GM21619 (cell line): ENCODE data around the gene QDPR.
"Not testable (repeated sequence)": the region's sequence is repeated elsewhere in the genome, so short reads cannot be mapped to it uniquely, and the experiment has no call there.

Source experiments
- ATAC-seq: cut with Tn5 transposase; IDR thresholded peaks from one replicate; pipeline ENCODE4 v1.9.1; 2021; ENCODE audit not compliant: unreplicated experiment

The QDPR gene

DNA sequence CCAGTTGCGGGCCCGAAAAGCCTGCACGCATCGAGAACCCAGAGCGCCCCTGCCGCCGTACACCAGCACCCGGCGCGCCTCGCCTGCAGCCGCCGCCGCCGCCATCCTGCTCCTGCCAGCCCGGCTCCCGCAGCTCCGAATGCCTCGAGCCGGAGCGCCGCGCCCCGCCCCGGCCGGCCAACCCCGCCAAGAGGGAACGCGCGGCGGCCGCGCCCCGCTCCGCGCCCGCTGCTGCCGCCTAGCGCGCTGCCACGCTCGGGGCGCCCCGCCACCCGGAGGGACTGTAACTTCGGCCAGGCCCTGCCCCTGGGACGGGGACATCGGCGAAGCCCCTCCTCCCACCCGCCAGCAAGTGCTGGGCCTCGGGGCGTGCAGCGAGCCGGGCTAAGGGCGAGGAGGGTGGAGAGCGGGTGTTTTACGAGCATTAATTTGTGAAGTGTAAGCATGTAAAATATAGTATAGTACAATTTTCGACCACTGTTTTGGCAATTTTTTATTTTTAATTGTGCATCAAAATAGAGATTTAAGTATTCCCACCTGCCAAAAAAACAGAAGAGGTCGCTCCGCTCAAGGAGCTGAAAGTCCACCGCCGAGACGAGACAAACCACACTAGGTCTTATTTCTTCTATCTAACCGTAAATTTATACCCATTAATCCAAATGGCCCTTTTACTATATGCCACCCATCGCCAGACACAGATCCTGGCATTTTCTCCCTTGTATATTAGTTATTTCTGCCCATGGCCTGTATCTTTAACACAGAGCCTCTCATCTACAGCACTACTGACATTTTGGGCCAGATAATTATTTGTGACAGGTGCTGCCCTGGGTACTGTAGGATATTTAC lies at the start of gene QDPR:
QDPR (minus strand) TSS at position 141 of the 846 bp plus-strand sequence; CDS start at position 105, 36 bp downstream.
- peak; percentile 95 for ATAC-seq

DNA sequence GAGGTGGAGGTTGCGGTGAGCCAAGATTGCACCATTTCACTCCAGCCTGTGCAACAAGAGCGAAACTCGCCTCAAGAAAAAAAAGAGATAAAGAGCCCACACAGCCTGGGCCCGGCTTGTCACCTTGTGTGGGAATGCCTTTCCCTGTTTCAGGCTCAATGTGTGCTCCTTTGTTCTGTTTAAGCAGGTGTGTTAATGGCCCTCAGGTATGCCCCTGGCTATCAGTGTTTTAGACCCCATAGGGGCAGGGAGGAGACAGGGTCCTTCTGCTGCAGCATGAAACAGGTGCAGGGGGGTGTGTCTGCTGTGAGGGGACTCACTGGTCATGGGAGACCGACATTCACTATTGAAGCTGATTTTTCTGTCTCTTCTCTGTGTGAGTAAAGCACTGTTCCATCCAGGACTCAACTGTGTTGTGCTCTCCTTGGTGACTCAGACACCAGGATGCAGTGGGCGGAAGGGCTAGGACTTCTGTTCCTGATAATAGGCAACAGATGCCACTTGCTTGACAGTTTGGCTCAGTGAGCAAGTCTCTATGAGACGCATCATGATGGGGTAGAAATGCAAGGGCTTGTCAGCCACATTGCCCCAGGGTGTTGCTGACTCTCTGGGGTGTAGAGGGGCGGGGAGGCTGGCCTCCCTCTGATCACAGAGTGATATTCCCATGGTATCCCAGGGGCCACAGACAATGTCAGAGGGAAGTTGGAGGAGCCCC lies 49.5 kb upstream of the QDPR start:
- no peak for ATAC-seq

DNA sequence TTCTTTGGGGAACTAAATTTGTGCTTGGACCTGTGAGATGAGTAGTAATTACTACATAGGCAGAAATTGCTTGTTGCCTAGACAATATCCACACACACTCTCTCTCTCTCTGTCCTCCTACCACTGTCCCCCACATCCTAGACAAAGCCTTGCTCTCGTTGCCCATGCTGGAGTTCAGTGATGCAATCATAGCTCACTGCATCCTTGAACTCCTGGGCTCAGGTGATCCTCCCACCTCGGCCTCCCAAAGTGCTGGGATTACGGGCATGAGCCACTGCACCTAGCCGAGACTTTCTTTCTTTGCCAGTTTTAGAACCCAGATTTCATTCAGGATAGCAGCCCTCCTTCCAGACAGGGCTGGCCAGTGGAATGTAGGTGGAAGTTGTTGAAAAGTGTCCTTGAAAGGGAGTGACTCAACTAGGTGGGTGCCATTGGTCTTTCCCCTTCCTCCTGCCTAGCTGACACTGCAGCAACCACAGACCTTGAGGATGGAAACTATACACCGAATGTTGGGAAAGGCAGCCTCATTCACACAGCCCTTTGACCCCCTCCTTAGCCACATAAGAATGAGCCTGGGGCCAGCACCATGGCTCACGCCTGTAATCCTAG lies 48.3 kb upstream of the QDPR start:
- ATAC-seq = no peak

GRCh38 chr4:17559709-17560048 lies 47.8 kb upstream of the QDPR start:
- no peak for ATAC-seq

DNA sequence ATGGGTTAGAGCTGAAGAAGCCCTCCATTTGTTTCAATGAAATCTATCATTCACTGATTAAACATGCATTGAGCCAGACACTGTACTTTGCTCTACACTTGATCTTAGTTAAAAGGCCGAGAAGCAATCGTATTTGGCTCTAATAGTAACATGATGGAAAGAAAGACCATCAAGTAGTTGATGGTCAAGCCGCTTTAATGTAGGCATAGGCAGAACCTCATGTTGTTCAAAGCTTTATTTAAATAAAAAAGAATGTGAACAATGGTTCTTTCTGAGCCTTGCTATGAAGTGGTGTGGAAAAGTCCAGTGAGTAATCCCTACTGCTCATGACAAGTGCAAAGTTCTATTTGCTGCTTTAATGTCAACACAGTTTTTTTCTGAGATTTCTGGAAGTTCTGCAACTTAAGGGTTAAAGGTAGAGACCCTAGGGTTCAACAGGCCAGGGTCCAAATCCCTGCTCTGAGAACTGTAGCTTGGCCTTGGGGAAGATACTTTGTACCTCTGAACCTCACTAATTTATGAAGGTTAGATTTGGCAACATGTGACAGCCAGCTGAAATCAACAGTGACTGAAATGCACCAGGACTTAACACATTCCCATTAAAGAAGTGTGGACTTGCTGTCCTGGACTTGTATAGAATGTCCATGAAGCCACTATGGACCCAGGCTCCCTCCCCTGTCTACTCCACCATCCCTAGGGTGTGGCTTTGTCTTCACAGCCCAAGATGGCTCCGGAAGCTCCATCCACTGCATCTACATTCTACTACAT lies 47.2 kb upstream of the QDPR start:
- no peak for ATAC-seq

DNA sequence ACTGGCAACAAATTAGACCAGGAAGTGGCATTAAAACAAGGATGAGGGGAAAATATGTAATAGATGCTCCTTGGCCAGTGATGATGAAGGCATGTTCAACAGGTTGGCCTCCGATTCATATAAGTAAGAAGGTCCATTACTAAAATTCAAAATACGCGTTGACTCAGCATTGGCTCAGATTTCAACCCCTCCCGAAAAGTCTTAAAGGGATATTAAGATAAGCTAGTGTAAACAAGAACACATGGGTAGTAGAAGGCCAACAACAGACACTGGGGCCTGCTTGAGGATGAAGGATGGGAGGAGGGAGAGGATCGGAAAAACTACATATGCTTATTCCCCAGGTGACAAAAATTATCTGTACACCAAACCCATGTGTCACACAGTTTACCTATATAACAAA lies 46.0 kb upstream of the QDPR start:
- ATAC-seq = no peak

DNA sequence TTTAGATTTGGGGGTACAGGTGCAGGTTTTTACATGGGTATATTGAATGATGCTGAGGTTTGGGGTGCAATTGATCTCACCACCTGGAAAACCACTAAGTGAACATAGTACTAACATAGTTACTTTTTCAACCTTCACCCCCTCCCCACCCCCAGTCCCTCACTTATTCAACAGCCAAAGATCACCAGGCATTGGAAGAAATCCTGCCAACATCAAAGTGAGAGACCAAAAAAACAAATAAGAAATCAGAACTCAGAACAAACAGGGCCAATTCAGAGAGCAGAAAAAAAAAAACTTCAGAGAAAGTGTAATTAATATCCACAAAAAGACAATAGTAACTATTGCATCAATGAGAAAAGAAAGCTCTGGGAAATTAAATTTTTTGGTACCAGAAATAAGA lies 44.6 kb upstream of the QDPR start:
- no peak for ATAC-seq

GRCh38 chr4:17554568-17554967 lies 42.7 kb upstream of the QDPR start:
- ATAC-seq = no peak

GRCh38 chr4:17552427-17552826 lies 40.5 kb upstream of the QDPR start:
- ATAC-seq = no peak

DNA sequence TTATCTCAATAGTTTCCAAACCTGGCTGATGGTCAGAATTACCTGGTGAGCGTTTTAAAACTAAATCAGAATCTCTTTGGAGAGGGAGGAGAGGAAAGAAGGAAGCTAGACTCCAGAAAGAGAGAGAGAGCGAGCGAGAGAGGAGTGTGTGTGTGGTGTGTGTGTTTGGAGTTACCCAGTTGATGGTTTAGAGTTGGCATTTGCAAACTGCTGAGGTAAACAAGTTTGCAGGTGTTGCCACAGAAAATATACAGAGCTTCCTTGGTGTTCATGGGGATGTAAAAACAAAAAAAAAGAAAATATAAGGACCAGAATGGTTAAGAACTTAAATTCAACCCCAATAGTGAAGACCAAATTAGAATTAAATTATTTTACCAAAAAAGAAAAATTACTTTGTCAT lies 38.7 kb upstream of the QDPR start:
- ATAC-seq = no peak

- ATAC-seq = no peak
Measured at GRCh38 chr4:17546678-17547077, 34.8 kb upstream of the QDPR start.

DNA sequence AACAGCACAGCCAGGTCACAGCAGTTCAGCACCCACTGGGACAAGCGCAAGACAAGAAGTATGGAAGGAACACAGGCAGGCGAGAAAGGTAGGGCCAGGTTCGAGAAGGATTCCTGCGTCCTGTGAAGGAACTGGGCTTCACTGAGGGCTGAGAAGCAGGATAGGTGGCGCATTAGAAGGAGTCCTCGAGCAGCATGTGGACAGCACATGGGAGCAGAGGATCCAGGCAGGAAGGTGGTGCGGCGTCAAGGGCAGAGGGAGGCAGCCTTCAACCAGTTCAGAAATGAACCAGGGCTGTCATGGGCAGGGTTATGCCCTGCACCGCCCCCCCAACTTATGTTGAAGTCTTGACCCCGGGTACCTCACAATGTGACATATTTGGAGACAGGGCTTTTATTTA lies 34.3 kb upstream of the QDPR start:
- no peak for ATAC-seq

GRCh38 chr4:17545374-17546140 lies 33.7 kb upstream of the QDPR start:
- ATAC-seq = no peak

GRCh38 chr4:17544831-17545234 lies 32.9 kb upstream of the QDPR start:
- no peak for ATAC-seq

GRCh38 chr4:17544205-17544604 lies 32.3 kb upstream of the QDPR start:
- no peak for ATAC-seq

GRCh38 chr4:17537060-17537459 lies 25.2 kb upstream of the QDPR start:
- ATAC-seq = not testable (repeated sequence)

DNA sequence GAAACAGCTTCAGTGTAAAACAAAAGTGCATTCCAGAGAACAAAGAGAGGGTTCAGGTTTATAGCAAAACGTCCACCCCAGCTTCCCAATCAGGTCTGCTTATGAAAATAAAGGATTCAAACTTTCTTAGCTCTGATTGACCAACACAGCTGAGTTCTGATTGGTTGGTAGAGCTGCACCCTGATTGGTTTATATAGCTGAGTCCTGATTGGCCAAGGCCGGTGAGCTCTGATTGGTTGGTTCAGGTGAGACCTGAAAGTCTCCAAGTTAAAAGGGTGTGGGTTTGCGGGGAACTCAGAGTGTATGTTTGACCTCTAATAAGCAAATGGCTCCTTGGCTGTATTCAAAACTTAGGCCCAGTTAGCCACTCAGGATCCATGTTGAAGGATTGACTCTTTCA lies 24.0 kb upstream of the QDPR start:
- no peak for ATAC-seq

- peak; percentile 64 for ATAC-seq
Measured at GRCh38 chr4:17535242-17535641, 23.4 kb upstream of the QDPR start.

DNA sequence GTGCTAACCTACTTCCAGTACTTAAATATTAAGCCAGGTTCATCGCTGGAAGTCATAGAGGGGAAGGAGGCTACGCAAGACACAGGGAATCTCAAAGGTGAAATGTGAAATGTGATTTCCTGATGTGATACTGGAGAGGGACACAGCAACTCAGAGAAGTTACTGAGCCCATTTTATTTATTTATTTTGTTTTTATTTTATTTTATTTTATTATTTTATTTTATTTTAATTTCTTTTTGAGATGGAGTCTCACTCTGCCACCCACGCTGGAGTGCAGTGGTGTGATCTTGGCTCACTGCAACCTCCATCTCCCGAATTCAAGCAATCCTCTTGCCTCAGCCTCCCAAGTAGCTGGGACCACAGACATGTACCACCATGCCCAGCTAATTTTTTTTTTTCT lies 22.8 kb upstream of the QDPR start:
- ATAC-seq = no peak

DNA sequence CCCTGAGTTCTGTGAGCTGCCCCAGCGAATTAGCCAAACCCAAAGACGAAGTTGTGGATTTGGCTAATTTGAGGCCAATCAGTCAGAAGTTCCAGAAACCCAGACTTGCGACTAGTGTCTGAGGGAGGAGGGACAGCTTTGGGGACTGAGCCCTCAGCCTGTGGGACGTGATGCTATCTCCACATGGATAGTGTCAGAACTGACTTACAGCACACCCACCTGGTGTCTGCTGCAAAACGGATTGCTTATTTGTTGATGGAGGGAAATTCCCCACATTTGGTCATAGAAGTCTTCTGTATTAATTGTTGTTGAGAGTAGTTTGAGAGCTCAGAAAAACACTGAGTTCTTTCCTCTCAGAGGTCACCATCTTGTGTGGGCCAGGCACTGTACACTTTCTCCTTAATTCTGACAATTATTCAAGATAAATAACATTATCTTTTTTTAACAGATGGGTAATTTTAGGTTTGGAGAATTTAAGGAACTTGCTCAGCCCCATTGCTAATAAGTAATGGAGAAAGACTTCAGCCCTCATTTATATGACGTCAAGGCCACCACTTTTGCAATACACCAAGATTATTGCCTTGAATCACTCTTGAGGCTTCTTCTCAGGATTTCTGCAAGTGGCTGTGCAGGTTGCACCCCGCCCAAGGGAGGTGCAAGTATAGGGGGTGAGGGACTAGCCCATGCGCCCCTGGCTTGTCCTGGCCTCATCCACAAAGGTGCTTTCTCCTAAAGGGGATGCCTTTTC lies 19.8 kb upstream of the QDPR start:
- no peak for ATAC-seq
